ENCODE results near the gene MYL6.
A peak's percentile ranks its signal among the peaks of the same experiment; 100 is the strongest.

The MYL6 gene

GRCh38 chr12:56124133-56124532, 34.0 kb upstream of the MYL6 start:
- no peak for TF ChIP-seq CTCF (conservative IDR thresholded peaks at IDR 0.05; ENCODE audit: low read depth, low read length)
- no peak overlapping the region for H3K4me3 ChIP-seq (ENCODE audit: low read depth, low read length)
- no peak for DNase-seq (ENCODE audit: low read depth)

- no peak for DNase-seq (ENCODE audit: low read depth)
- TF ChIP-seq CTCF (conservative IDR thresholded peaks at IDR 0.05; ENCODE audit: low read depth, low read length), result no peak
- no peak overlapping the region for H3K4me3 ChIP-seq (ENCODE audit: low read depth, low read length)
These were observed 31.4 kb upstream of the MYL6 start for GRCh38 chr12:56126732-56127239.

GRCh38 chr12:56127485-56127887, 30.7 kb upstream of the MYL6 start:
- H3K4me3 ChIP-seq (ENCODE audit: low read depth, low read length), result peak overlapping the region; percentile 51

GRCh38 chr12:56127888-56128669, 30.1 kb upstream of the MYL6 start, which contains the start of gene ESYT1:
Gene ESYT1 (plus strand): TSS chr12:56128267. CDS start chr12:56128320, 53 bp downstream.
- peak; percentile 2 for TF ChIP-seq CTCF (conservative IDR thresholded peaks at IDR 0.05; ENCODE audit: low read depth, low read length)
- H3K4me3 ChIP-seq (ENCODE audit: low read depth, low read length), result peak within 1 kb of the TSS; percentile 70
- DNase-seq (ENCODE audit: low read depth), result peak; percentile 100

More at GRCh38 chr12:56127485-56127887, 30.7 kb upstream of the MYL6 start:
- no peak for TF ChIP-seq CTCF (conservative IDR thresholded peaks at IDR 0.05; ENCODE audit: low read depth, low read length)
- no peak for DNase-seq (ENCODE audit: low read depth)

- no peak for TF ChIP-seq CTCF (conservative IDR thresholded peaks at IDR 0.05; ENCODE audit: low read depth, low read length)
- peak overlapping the region; percentile 70 for H3K4me3 ChIP-seq (ENCODE audit: low read depth, low read length)
- DNase-seq (ENCODE audit: low read depth), result peak; percentile 31
These were observed 29.4 kb upstream of the MYL6 start for GRCh38 chr12:56128670-56129205.

GRCh38 chr12:56129206-56129941, 28.8 kb upstream of the MYL6 start:
- no peak for DNase-seq (ENCODE audit: low read depth)
- no peak for TF ChIP-seq CTCF (conservative IDR thresholded peaks at IDR 0.05; ENCODE audit: low read depth, low read length)

More at GRCh38 chr12:56129206-56129941, 28.8 kb upstream of the MYL6 start:
- H3K4me3 ChIP-seq (ENCODE audit: low read depth, low read length), result peak overlapping the region; percentile 70

All from choroid plexus epithelial cell (primary cell).